HG03095 (cell line): ENCODE data around the gene PPEF1.
"Not testable (repeated sequence)": the region's sequence is repeated elsewhere in the genome, so short reads cannot be mapped to it uniquely, and the experiment has no call there.

ENCODE experiments used
- ATAC-seq: cut with Tn5 transposase; IDR thresholded peaks from one replicate; pipeline ENCODE4 v1.9.1; 2021; ENCODE audit warnings: moderate library complexity; ENCODE audit not compliant: unreplicated experiment

PPEF1 gene

GRCh38 chrX:18792828-18793227 lies 85.4 kb downstream of the PPEF1 start:
- ATAC-seq: no peak

GRCh38 chrX:18793601-18794089 lies 86.2 kb downstream of the PPEF1 start:
- ATAC-seq: no peak

GRCh38 chrX:18797141-18797540 lies 89.7 kb downstream of the PPEF1 start:
- no peak for ATAC-seq

GRCh38 chrX:18799911-18800310 lies 92.5 kb downstream of the PPEF1 start:
- ATAC-seq: no peak

GRCh38 chrX:18809641-18810040 lies 102.2 kb downstream of the PPEF1 start:
- ATAC-seq: no peak

- ATAC-seq: no peak
Observed at GRCh38 chrX:18810416-18810815, 103.0 kb downstream of the PPEF1 start.

- no peak for ATAC-seq
Observed at GRCh38 chrX:18825375-18825774, 117.9 kb downstream of the PPEF1 start.

GRCh38 chrX:18828832-18829404 lies 121.5 kb downstream of the PPEF1 start:
- no peak for ATAC-seq

GRCh38 chrX:18833071-18833731 lies 125.8 kb downstream of the PPEF1 start:
- ATAC-seq: no peak

GRCh38 chrX:18847901-18848300 lies 140.5 kb downstream of the PPEF1 start:
- ATAC-seq: not testable (repeated sequence)

GRCh38 chrX:18855919-18856644 lies 148.6 kb downstream of the PPEF1 start:
- peak; percentile 86 for ATAC-seq

GRCh38 chrX:18856645-18856997 lies 149.2 kb downstream of the PPEF1 start:
- no peak for ATAC-seq

- ATAC-seq: no peak
Observed at GRCh38 chrX:18861511-18861910, 154.1 kb downstream of the PPEF1 start.

GRCh38 chrX:18864390-18864920 lies 157.0 kb downstream of the PPEF1 start:
- ATAC-seq: no peak

GRCh38 chrX:18871161-18871890 lies 163.9 kb downstream of the PPEF1 start:
- ATAC-seq: no peak

GRCh38 chrX:18871970-18872369 lies 164.5 kb downstream of the PPEF1 start:
- ATAC-seq: no peak

- no peak for ATAC-seq
Observed at GRCh38 chrX:18872621-18873020, 165.2 kb downstream of the PPEF1 start.

GRCh38 chrX:18873189-18873791 lies 165.8 kb downstream of the PPEF1 start:
- no peak for ATAC-seq

- no peak for ATAC-seq
Observed at GRCh38 chrX:18873836-18874235, 166.4 kb downstream of the PPEF1 start.

- ATAC-seq: no peak
Observed at GRCh38 chrX:18874560-18875255, 167.3 kb downstream of the PPEF1 start.
